Fibroblast of pulmonary artery (primary cell): ENCODE data around the gene TMPO.

Source experiments
- DNase-seq: peaks from one replicate; pipeline ENCODE4 v3.0.0-alpha.2; 2010; ENCODE audit warnings: low read depth
- H3K4me3 ChIP-seq: replicated peaks from 2 replicates; pipeline ENCODE4 v1.5.1; 2011; ENCODE audit warnings: low read depth, mild to moderate bottlenecking, control low read depth, low read length, moderate library complexity
- CTCF ChIP-seq: IDR thresholded peaks from 2 replicates; pipeline ENCODE4 v1.5.1; 2011; ENCODE audit warnings: mild to moderate bottlenecking, control low read depth, low read length, inconsistent platforms; ENCODE audit errors: missing control alignments

TMPO gene

GRCh38 chr12:98579347-98579746 is 64.0 kb downstream of the TMPO start:
- DNase-seq = no peak
- TF ChIP-seq CTCF = no peak
- no peak overlapping the region for H3K4me3 ChIP-seq

GRCh38 chr12:98579835-98580234 is 64.4 kb downstream of the TMPO start:
- TF ChIP-seq CTCF = no peak
- no peak for DNase-seq
- no peak overlapping the region for H3K4me3 ChIP-seq

GRCh38 chr12:98580695-98581094 is 65.3 kb downstream of the TMPO start:
- no peak overlapping the region for H3K4me3 ChIP-seq
- no peak for DNase-seq
- no peak for TF ChIP-seq CTCF

GRCh38 chr12:98581101-98581500 is 65.7 kb downstream of the TMPO start:
- H3K4me3 ChIP-seq = no peak overlapping the region
- no peak for TF ChIP-seq CTCF
- DNase-seq = no peak

GRCh38 chr12:98582093-98582492 is 66.7 kb downstream of the TMPO start:
- DNase-seq = peak; percentile 34
- no peak overlapping the region for H3K4me3 ChIP-seq
- no peak for TF ChIP-seq CTCF

- no peak for TF ChIP-seq CTCF
- no peak for DNase-seq
- no peak overlapping the region for H3K4me3 ChIP-seq
Observed at GRCh38 chr12:98587084-98587483, 71.7 kb downstream of the TMPO start.

GRCh38 chr12:98591209-98591608 is 75.8 kb downstream of the TMPO start:
- H3K4me3 ChIP-seq = no peak overlapping the region
- DNase-seq = peak; percentile 34
- TF ChIP-seq CTCF = no peak
